GM06990 (cell line): ENCODE measurements around the gene ZNF790.

Source experiments
- DNase-seq: peaks from one replicate; pipeline ENCODE4 v3.0.0-alpha.2; 2011; ENCODE audit not compliant: insufficient read length; ENCODE audit errors: extremely low read depth
- H3K27me3 ChIP-seq: replicated peaks from 2 replicates; pipeline ENCODE4 v1.6.0; 2011; ENCODE audit warnings: low read length; ENCODE audit not compliant: control insufficient read depth, insufficient read depth
- H3K36me3 ChIP-seq: 2 replicates; pipeline ENCODE4 v1.5.1; 2011; ENCODE audit warnings: low read length; ENCODE audit not compliant: control insufficient read depth, insufficient read depth
- H3K4me3 ChIP-seq: replicated peaks from 2 replicates; pipeline ENCODE4 v1.5.1; 2011; ENCODE audit warnings: low read depth, mild to moderate bottlenecking, control low read depth, low read length
- TF ChIP-seq, protein P1 (sequence below): IDR thresholded peaks from 2 replicates; pipeline ENCODE4 v1.5.1; 2011; ENCODE audit warnings: low read length, control low read depth, mild to moderate bottlenecking, inconsistent platforms; ENCODE audit not compliant: insufficient read depth, poor library complexity, severe bottlenecking

The ZNF790 gene

DNA sequence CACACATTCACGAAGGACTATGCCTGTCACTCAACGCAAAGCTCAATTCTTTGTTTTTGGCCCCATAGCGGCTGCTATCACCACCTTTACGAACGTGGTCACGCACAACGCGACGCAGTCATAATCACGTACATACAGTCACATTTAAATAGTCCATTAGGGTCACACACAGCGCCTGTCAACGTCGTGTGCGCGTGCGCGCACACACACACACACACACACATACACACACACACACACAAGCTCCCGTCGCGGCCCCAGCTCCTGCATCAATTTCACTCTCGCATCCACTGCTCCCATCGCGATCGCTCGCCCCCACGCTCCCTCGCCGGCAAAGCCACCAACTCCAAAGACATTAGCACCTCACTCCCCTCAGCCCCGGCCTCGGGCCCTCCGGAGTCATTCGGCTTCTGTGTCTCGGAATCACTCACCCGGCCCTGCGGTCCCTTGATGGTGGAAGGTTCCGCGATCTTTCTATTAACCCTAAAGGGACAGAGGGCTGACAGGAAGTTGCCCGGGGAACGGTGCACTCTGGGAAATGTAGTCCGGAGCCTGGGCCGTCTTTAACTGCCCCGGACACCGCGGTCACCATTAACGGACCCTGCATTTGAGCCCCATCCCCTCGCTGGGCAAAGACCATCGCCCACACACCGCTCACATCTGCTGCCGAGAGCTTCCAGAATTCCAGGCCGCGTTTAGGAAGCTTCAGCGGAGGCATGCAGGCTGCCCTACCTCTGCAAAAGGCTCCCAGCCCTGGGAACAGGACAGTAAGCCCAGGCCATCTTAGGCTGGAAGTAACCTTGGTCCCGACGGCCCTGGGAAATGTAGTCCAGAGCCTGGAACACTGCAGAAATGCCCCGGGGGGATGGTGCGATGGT, at the start of gene ZNF790:
TSS of gene ZNF790 (minus strand) at position 482 of the 878 bp plus-strand sequence. CDS start 12,768 bp downstream, outside the sequence.
- H3K36me3 ChIP-seq = peaks cover 3% of the 10 kb centered on the region
- DNase-seq = peak; percentile 91
- H3K4me3 ChIP-seq = peak within 1 kb of the TSS; percentile 86
- TF ChIP-seq, protein P1, sequence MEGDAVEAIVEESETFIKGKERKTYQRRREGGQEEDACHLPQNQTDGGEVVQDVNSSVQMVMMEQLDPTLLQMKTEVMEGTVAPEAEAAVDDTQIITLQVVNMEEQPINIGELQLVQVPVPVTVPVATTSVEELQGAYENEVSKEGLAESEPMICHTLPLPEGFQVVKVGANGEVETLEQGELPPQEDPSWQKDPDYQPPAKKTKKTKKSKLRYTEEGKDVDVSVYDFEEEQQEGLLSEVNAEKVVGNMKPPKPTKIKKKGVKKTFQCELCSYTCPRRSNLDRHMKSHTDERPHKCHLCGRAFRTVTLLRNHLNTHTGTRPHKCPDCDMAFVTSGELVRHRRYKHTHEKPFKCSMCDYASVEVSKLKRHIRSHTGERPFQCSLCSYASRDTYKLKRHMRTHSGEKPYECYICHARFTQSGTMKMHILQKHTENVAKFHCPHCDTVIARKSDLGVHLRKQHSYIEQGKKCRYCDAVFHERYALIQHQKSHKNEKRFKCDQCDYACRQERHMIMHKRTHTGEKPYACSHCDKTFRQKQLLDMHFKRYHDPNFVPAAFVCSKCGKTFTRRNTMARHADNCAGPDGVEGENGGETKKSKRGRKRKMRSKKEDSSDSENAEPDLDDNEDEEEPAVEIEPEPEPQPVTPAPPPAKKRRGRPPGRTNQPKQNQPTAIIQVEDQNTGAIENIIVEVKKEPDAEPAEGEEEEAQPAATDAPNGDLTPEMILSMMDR = no peak
- no peaks in the 10 kb centered on the region for H3K27me3 ChIP-seq

GRCh38 chr19:36876993-36877938, 39.1 kb upstream of the ZNF790 start:
- TF ChIP-seq, protein P1 = no peak
- H3K27me3 ChIP-seq = no peaks in the 10 kb centered on the region
- no peak overlapping the region for H3K4me3 ChIP-seq
- no peaks in the 10 kb centered on the region; the same call in 1 of the 2 replicates for H3K36me3 ChIP-seq
- no peak for DNase-seq

- TF ChIP-seq, protein P1 = no peak
- Histone ChIP-seq H3K4me3 (peak overlapping the region; percentile 90), H3K36me3 (peaks cover 1% of the 10 kb centered on the region), H3K27me3 (no peaks in the 10 kb centered on the region)
- DNase-seq = no peak
These were observed 13.7 kb upstream of the ZNF790 start for GRCh38 chr19:36851898-36852297.

GRCh38 chr19:36850559-36851442, 12.6 kb upstream of the ZNF790 start, which contains the start of gene ZNF345:
TSS of gene ZNF345 (plus strand) at chr19:36850876. CDS start at chr19:36876831, 25,955 bp downstream.
- TF ChIP-seq, protein P1 = no peak
- DNase-seq = peak; percentile 87

More at GRCh38 chr19:36850559-36851442, 12.6 kb upstream of the ZNF790 start, which contains the start of gene ZNF345:
- Histone ChIP-seq H3K4me3 (peak within 1 kb of the TSS; percentile 90), H3K36me3 (peaks cover 1% of the 10 kb centered on the region), H3K27me3 (no peaks in the 10 kb centered on the region)
